HL-60 (cell line): ENCODE results near the gene MYH15.

Source experiments
- DNase-seq, 2 experiments: peaks; one replicate each; pipeline ENCODE4 v3.0.0-alpha.2; 2010 to 2020; ENCODE audit warnings: low read depth in 1 of 2, low spot score in 1 of 2
- H3K27ac ChIP-seq: fragments of 250-450 bp; sonication (Bioruptor Pico); replicated peaks from 2 replicates; pipeline ENCODE4 v1.5.1; 2020; ENCODE audit warnings: mild to moderate bottlenecking, moderate library complexity
- H3K27me3 ChIP-seq: fragments of 250-450 bp; sonication (Bioruptor Pico); 2 replicates; pipeline ENCODE4 v1.5.1; 2021; ENCODE audit warnings: mild to moderate bottlenecking, moderate library complexity; ENCODE audit not compliant: insufficient read depth, poor library complexity, severe bottlenecking
- H3K4me3 ChIP-seq: replicated peaks from 2 replicates; pipeline ENCODE4 v1.5.1; 2011; ENCODE audit warnings: mild to moderate bottlenecking, control low read depth, low read length; ENCODE audit not compliant: insufficient read depth
- CTCF ChIP-seq: IDR thresholded peaks from one replicate; pipeline ENCODE4 v1.5.1; 2011; ENCODE audit warnings: low read length, control low read depth, inconsistent platforms; ENCODE audit not compliant: insufficient read depth
- GABPA ChIP-seq: IDR thresholded peaks from 2 replicates; pipeline ENCODE4 v1.6.1; 2012; ENCODE audit warnings: low read depth
- POLR2AphosphoS5 ChIP-seq: IDR thresholded peaks from 2 replicates; pipeline ENCODE4 v1.6.1; 2012; ENCODE audit warnings: low read depth
- SPI1 ChIP-seq: IDR thresholded peaks from 2 replicates; pipeline ENCODE4 v1.6.1; 2012; ENCODE audit warnings: low read depth, mild to moderate bottlenecking, borderline replicate concordance
- TF ChIP-seq, protein P1 (sequence below): IDR thresholded peaks from 2 replicates; pipeline ENCODE4 v1.6.1; 2012; ENCODE audit warnings: low read depth; ENCODE audit not compliant: insufficient replicate concordance

The MYH15 gene

DNA sequence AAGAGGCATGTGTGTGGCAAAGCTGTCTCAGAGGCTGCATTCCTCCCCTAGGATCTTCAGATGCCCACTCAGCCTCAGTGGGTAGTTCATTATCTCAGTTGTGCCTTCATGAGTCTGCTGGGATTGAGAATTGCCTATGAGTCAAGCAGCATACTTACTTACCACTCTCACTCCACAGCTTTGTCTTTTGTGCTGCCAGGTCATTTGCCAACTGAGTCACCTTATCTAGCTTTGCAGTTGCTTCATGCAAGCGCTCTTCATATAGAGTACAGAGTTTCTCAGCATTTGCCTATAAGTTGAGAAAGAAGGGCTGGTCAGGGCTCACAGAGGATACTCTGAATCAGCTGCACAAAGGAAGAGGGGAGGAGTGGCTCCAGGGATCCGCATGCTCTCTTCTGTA lies 89.5 kb downstream of the MYH15 start:
- Histone ChIP-seq H3K27me3 (no peaks in the 10 kb centered on the region), H3K4me3 (no peak overlapping the region), H3K27ac (no peak overlapping the region)
- no peak for TF ChIP-seq CTCF
- TF ChIP-seq, protein P1, sequence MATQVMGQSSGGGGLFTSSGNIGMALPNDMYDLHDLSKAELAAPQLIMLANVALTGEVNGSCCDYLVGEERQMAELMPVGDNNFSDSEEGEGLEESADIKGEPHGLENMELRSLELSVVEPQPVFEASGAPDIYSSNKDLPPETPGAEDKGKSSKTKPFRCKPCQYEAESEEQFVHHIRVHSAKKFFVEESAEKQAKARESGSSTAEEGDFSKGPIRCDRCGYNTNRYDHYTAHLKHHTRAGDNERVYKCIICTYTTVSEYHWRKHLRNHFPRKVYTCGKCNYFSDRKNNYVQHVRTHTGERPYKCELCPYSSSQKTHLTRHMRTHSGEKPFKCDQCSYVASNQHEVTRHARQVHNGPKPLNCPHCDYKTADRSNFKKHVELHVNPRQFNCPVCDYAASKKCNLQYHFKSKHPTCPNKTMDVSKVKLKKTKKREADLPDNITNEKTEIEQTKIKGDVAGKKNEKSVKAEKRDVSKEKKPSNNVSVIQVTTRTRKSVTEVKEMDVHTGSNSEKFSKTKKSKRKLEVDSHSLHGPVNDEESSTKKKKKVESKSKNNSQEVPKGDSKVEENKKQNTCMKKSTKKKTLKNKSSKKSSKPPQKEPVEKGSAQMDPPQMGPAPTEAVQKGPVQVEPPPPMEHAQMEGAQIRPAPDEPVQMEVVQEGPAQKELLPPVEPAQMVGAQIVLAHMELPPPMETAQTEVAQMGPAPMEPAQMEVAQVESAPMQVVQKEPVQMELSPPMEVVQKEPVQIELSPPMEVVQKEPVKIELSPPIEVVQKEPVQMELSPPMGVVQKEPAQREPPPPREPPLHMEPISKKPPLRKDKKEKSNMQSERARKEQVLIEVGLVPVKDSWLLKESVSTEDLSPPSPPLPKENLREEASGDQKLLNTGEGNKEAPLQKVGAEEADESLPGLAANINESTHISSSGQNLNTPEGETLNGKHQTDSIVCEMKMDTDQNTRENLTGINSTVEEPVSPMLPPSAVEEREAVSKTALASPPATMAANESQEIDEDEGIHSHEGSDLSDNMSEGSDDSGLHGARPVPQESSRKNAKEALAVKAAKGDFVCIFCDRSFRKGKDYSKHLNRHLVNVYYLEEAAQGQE, result no peak
- DNase-seq, result no peak

GRCh38 chr3:108416111-108416869 lies 94.1 kb downstream of the MYH15 start:
- no peak overlapping the region for H3K4me3 ChIP-seq
- TF ChIP-seq CTCF (no peak), GABPA (no peak), SPI1 (no peak), POLR2AphosphoS5 (no peak)
- TF ChIP-seq, protein P1, result no peak
- no peak overlapping the region for H3K27ac ChIP-seq
- DNase-seq, result no peak
- no peaks in the 10 kb centered on the region for H3K27me3 ChIP-seq

DNA sequence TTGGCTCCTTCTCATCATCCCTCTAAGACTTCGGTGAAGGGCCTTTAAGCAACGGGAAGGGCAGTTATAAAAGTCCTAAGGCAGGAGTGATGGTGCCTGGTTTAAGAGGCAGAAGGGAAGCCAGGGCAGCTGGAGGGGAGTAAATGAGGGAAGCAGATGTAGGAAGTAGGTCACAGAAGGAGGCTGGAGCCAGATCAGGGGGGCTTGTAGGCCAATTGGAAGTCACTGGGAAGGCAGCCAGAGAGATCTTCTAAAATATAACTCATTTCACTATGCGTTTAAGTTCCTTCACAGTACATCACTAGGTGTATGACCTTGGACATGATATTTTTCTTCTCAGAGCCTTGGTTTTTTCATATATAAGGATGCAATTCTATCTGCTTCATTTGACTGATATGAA lies 94.7 kb downstream of the MYH15 start:
- no peak overlapping the region for H3K27ac ChIP-seq
- TF ChIP-seq CTCF, result no peak
- TF ChIP-seq SPI1, result no peak
- TF ChIP-seq, protein P1, result no peak
- no peak for TF ChIP-seq POLR2AphosphoS5
- DNase-seq, result no peak
- no peak overlapping the region for H3K4me3 ChIP-seq
- H3K27me3 ChIP-seq, result no peaks in the 10 kb centered on the region
